H1 (cell line): ENCODE results near the gene ZFAND5. TPM values are rescaled to one million over a fixed set of nuclear protein-coding genes. Genes with fewer than 3 reads are reported as not detected.

Experiments used
- CHD2 ChIP-seq: IDR thresholded peaks from 2 replicates; pipeline ENCODE4 v1.6.1; 2012; ENCODE audit warnings: low read length, improper control_type of control experiment
- CHD7 ChIP-seq: fragments of 300-600 bp; sonication (generic); IDR thresholded peaks from 2 replicates; pipeline ENCODE4 v1.7.1; 2012; ENCODE audit warnings: low read length, moderate library complexity, mild to moderate bottlenecking, inconsistent platforms; ENCODE audit not compliant: insufficient replicate concordance
- EGR1 ChIP-seq: IDR thresholded peaks from 2 replicates; pipeline ENCODE4 v1.6.1; 2011; ENCODE audit warnings: low read depth, low read length, borderline replicate concordance
- EP300 ChIP-seq, 2 experiments: IDR thresholded peaks; 1 replicate in 1 of 2; 2 replicates in 1 of 2; pipeline ENCODE4 v1.6.1; 2011 to 2012; ENCODE audit warnings: low read depth in 2 of 2, low read length in 2 of 2, mild to moderate bottlenecking in 2 of 2, borderline replicate concordance in 1 of 2, inconsistent platforms in 1 of 2, moderate library complexity in 1 of 2
- HDAC2 ChIP-seq, 2 experiments: fragments of 300-600 bp in 1 of 2; sonication (generic) in 1 of 2; IDR thresholded peaks; 2 replicates each; pipeline ENCODE4 v1.6.1; 2011 to 2012; ENCODE audit warnings: low read depth in 2 of 2, low read length in 2 of 2, mild to moderate bottlenecking in 2 of 2, moderate library complexity in 2 of 2, borderline replicate concordance in 1 of 2, inconsistent platforms in 1 of 2
- RFX5 ChIP-seq: IDR thresholded peaks from 2 replicates; pipeline ENCODE4 v1.6.1; 2011; ENCODE audit warnings: low read depth, low read length, improper control_type of control experiment, borderline replicate concordance
- USF2 ChIP-seq: IDR thresholded peaks from 2 replicates; pipeline ENCODE4 v1.6.1; 2011; ENCODE audit warnings: low read length, improper control_type of control experiment
- polyA plus RNA-seq, 7 experiments: library from polyadenylated mRNA; depleted of rRNA in 3 of 7; stranded (reverse) in 5 of 7; unstranded in 2 of 7; fragments of >200 nt in 5 of 7; fragments of 200-250 nt in 2 of 7; gene quantifications; 1 replicate in 5 of 7; 2 replicates in 1 of 7; 4 replicates in 1 of 7; pipeline versions ENCODE4 v1.2.1 to v1.2.3, GENCODE V29; 2011 to 2013; ENCODE audit warnings: missing spikeins in 2 of 7, mixed read lengths in 2 of 7
- total RNA-seq: library from RNA; stranded (reverse); fragmentation: NEBNext Ultra II Directional; extraction: Animal tissue kit (Norgen Biotek cat#: 25700); gene quantifications from 2 replicates; pipeline ENCODE4 v1.2.1, GENCODE V29; 2021

ZFAND5 gene
- total and polyA plus RNA-seq, 2 of the 8 experiments (the other 6 are each of a cell fraction or from before 2014, with no cell fraction given) = 76.7 to 225 TPM

- TF ChIP-seq CHD7 = no peak
- TF ChIP-seq EGR1 = no peak
- no peak for TF ChIP-seq USF2
- no peak for TF ChIP-seq RFX5
- no peak for TF ChIP-seq CHD2
- no peak for TF ChIP-seq EP300 (IDR thresholded peaks at IDR 0.05; ENCODE audit: borderline replicate concordance in 1 of 2, low read depth in 2 of 2, low read length in 2 of 2)
- no peak for TF ChIP-seq HDAC2 (IDR thresholded peaks at IDR 0.05; ENCODE audit: borderline replicate concordance in 1 of 2, low read depth in 2 of 2, low read length in 2 of 2)
- TF ChIP-seq, all 59 proteins: peak for 0
Observed at GRCh38 chr9:72400866-72401265, 35.9 kb upstream of the ZFAND5 start (continued).
